ACC112 (cell line): ENCODE measurements around the gene RFLNA.

ENCODE experiments used
- H2AFZ ChIP-seq: fragments of 200-600 bp; sonication (generic); one replicate; pipeline ENCODE4 v1.6.0; 2017; ENCODE audit warnings: antibody characterized with exemption, low read length; ENCODE audit not compliant: unreplicated experiment
- H3K27ac ChIP-seq: fragments of 200-600 bp; sonication (generic); 2 replicates; pipeline ENCODE4 v1.5.1; 2014; ENCODE audit warnings: low read depth, mild to moderate bottlenecking, antibody characterized with exemption, low read length, moderate library complexity
- H3K27me3 ChIP-seq: fragments of 200-600 bp; sonication (generic); 2 replicates; pipeline ENCODE4 v1.6.1; 2014; ENCODE audit warnings: mild to moderate bottlenecking, antibody characterized with exemption, low read length, moderate library complexity, mixed read lengths; ENCODE audit not compliant: insufficient read depth
- H3K36me3 ChIP-seq: fragments of 200-600 bp; sonication (generic); 2 replicates; pipeline ENCODE4 v1.6.1; 2016; ENCODE audit warnings: mild to moderate bottlenecking, antibody characterized with exemption, low read length, moderate library complexity, mixed read lengths; ENCODE audit not compliant: insufficient read depth
- H3K4me1 ChIP-seq: fragments of 200-600 bp; sonication (generic); one replicate; pipeline ENCODE4 v1.6.1; 2016; ENCODE audit warnings: low read length, mixed read lengths; ENCODE audit not compliant: insufficient read depth, unreplicated experiment, control insufficient read depth
- H3K4me3 ChIP-seq: fragments of 200-600 bp; sonication (generic); 2 replicates; pipeline ENCODE4 v1.5.1; 2014; ENCODE audit warnings: mild to moderate bottlenecking, low read depth, low read length
- H3K79me2 ChIP-seq: fragments of 200-600 bp; sonication (generic); one replicate; pipeline ENCODE4 v1.6.0; 2016; ENCODE audit warnings: low read length; ENCODE audit not compliant: control insufficient read depth, unreplicated experiment, insufficient read depth

RFLNA gene

DNA sequence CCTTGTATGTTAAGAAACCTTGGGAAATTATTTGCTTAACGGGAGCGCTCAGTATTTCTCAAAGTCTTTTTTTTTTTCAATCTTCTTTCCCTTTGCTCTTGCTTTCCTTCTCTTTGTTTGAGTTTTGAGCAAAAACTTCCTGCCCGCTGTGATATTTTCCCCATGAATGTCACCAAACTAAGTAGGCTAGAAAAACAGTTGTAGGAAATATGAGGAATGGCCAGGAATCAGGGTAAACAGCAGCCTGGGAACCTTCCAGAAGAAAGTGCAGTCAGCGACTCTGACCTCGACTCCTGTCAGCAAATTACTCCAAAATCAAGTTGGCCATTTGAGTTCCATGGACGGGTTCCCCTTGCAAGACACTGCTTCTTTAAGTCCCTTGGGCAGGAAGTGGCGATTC, 11.6 kb upstream of the RFLNA start:
- Histone ChIP-seq H3K79me2 (no peaks in the 10 kb centered on the region), H3K36me3 (no peaks in the 10 kb centered on the region), H2AFZ (no peak overlapping the region), H3K4me3 (no peak overlapping the region), H3K27ac (no peak overlapping the region), H3K4me1 (no peaks in the 10 kb centered on the region), H3K27me3 (peaks cover 79% of the 10 kb centered on the region)

DNA sequence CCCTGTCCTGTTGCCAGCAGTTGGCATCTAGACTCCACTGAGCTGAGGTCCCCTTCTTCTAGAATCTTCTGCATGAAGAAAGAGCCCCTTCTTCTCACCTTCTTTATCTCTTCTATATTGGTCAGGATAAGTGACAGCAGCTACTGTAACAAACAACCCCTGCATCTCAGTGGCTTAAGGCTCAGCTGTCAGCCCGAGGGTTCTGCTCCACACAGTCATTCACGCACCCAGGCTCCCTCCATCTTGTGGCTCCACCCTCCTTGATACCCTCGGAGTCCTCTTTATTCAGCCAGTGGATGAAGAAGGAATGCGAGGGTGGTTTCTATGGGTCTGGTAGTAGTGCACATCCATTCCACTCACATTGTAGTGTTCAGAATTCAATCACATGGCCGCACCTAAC, 10.5 kb upstream of the RFLNA start:
- Histone ChIP-seq H3K79me2 (no peaks in the 10 kb centered on the region), H3K27ac (no peak overlapping the region), H2AFZ (no peak overlapping the region), H3K4me1 (no peaks in the 10 kb centered on the region), H3K4me3 (no peak overlapping the region), H3K27me3 (peaks cover 75% of the 10 kb centered on the region), H3K36me3 (no peaks in the 10 kb centered on the region)

DNA sequence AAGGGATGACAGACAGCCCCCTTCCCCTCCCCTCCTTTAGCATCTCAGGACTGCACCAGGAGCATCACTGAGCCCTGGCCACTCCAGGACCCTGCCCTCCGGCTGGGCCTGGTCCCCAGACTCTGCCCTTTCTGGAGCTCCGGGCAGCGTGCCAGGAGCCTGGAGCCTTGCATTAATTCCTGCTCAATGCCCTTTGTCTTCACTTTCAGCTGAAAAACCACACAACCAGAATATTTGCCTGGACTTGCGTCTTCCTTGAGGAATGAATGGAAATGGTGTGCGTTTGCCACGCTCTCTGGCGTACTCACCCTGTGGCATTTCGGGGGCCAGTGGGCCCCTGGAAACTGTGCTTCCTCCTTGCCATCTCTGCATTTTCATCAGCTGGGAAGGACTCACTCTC, 8.5 kb upstream of the RFLNA start:
- no peaks in the 10 kb centered on the region for H3K4me1 ChIP-seq
- no peaks in the 10 kb centered on the region for H3K79me2 ChIP-seq
- no peak overlapping the region for H3K4me3 ChIP-seq
- H2AFZ ChIP-seq, result no peak overlapping the region
- no peaks in the 10 kb centered on the region for H3K36me3 ChIP-seq
- peaks cover 54% of the 10 kb centered on the region for H3K27me3 ChIP-seq
- no peak overlapping the region for H3K27ac ChIP-seq

DNA sequence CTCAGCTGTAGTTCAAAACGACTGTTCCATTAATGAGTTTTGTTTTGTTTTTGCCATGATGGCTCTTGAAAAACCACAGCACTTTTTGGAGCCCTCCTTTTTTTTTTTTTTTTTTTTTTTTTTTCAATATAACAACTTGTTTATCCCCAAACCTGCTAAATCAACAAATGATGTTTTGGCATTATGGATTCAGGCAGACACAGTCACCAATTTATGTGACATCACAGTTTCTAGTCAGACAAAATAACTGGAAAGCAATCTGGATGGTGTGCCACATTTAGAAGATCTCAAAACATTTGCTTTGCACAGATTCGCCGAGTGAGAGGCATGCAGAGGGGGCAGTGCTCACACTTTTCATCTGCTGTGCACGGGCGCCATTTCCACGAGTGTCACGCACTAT, 7.9 kb upstream of the RFLNA start:
- Histone ChIP-seq H3K4me3 (no peak overlapping the region), H3K4me1 (no peaks in the 10 kb centered on the region), H3K27me3 (peaks cover 49% of the 10 kb centered on the region), H3K36me3 (no peaks in the 10 kb centered on the region), H2AFZ (no peak overlapping the region), H3K27ac (no peak overlapping the region), H3K79me2 (no peaks in the 10 kb centered on the region)

DNA sequence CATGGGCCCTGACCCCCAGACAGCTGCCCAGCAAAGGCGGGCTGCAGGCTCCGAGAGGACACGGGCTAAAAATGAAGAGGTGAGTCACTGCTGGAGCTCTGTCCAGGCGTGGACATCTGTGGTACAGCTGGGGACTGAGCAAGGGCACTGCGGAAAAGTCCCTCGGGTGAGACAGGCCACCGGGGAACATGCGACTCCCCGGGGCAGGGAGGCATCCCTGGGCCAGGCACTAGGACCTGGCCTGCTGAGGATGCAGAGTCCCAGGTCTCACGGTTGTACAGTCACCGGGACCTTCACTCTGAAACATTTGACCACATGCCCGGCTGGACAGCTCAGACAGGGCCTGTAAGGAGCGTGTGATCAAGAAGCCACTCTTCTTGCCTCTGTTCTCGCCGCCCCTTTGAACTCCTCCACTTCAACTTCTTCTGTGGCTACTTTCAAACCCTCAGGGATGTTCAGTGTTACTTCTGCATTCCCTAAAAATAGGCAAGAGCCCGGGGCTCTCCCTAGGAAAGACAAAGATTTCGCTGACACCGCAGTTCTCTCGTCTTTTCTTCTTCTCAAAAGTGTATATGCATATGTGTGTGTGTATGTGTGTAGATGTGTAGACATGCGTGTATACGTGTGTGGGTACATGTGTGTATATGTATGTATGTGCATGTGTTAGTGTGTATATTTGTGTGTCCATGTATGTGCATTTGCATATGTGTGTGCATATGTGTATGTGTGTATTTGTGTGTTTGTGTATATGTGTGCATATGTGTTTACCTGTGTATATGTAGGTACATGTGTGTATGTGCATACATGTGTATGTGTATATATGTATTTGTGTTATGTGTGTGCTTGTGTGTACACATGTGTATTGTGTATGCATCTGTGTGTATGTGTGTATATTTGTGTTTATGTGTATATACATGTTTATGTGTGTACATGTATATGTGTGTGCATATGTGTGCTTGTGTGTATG, 5.0 kb upstream of the RFLNA start:
- Histone ChIP-seq H3K27me3 (peaks cover 34% of the 10 kb centered on the region), H3K4me3 (no peak overlapping the region), H3K79me2 (no peaks in the 10 kb centered on the region), H2AFZ (no peak overlapping the region), H3K4me1 (no peaks in the 10 kb centered on the region), H3K27ac (no peak overlapping the region), H3K36me3 (no peaks in the 10 kb centered on the region)

DNA sequence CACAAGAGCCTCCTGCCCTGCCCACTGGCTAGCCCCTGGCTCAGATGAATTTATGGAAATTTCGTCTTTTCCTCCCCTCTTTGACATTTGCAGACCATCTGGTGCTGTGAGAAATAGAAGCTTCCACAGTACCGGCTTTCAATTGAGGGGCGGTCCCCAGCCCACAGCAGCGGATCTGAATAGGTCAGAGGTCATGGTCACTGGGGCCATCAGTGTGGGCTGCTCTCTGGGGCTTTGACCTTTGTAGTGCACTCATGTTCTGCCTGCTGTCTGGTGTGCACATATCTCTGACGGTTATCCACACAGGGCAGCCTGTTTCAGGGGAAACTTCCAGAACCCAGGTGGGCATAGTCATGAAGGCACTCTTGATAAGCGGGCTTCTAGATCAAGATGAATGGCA, 2.5 kb upstream of the RFLNA start:
- peaks cover 50% of the 10 kb centered on the region for H3K27me3 ChIP-seq
- H3K79me2 ChIP-seq, result no peaks in the 10 kb centered on the region
- H3K4me3 ChIP-seq, result no peak overlapping the region

DNA sequence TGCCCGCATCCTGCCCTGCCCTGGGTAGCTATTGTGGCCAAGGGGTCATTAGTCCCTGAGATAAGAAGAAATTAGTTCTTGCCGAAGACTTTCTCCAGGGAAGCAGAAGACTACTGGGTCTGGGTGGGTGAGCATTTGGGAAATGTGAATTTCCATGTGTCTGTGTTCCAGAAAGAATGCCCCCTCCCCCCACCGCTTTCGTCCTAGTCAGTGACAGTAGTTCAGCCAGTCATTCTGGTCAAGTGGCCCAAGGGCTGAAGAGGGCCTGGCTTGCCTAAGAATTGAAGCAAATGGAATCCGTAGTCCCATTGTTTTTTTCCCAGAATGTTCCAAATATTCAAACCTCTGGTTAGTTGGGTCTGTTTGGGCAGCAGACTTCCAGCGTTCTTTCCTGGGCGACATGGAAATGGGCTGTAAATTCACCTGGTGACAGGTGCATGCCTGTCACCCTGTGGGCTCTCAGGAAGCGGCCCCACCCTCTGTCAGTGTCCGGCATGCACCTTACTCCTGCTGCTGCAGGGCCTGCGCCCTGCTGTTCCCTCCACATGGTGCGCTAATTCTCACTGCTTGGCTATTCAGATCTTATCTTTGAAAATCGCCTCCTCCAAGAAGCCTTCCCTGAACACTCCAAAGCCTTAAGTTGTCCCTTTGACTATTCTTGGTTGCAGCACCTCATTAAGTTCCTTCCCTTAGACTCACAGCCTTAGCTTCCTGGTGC, 1.4 kb upstream of the RFLNA start:
- peaks cover 2% of the 10 kb centered on the region for H3K4me1 ChIP-seq
- peaks cover 42% of the 10 kb centered on the region for H3K27me3 ChIP-seq
- no peak overlapping the region for H3K4me3 ChIP-seq
- no peak overlapping the region for H2AFZ ChIP-seq
- H3K27ac ChIP-seq, result no peak overlapping the region
- H3K79me2 ChIP-seq, result no peaks in the 10 kb centered on the region
- H3K36me3 ChIP-seq, result no peaks in the 10 kb centered on the region

More for the DNA sequence above, 2.5 kb upstream of the RFLNA start:
- H3K27ac ChIP-seq, result no peak overlapping the region
- H3K36me3 ChIP-seq, result no peaks in the 10 kb centered on the region
- H2AFZ ChIP-seq, result no peak overlapping the region
- peaks cover 2% of the 10 kb centered on the region for H3K4me1 ChIP-seq

DNA sequence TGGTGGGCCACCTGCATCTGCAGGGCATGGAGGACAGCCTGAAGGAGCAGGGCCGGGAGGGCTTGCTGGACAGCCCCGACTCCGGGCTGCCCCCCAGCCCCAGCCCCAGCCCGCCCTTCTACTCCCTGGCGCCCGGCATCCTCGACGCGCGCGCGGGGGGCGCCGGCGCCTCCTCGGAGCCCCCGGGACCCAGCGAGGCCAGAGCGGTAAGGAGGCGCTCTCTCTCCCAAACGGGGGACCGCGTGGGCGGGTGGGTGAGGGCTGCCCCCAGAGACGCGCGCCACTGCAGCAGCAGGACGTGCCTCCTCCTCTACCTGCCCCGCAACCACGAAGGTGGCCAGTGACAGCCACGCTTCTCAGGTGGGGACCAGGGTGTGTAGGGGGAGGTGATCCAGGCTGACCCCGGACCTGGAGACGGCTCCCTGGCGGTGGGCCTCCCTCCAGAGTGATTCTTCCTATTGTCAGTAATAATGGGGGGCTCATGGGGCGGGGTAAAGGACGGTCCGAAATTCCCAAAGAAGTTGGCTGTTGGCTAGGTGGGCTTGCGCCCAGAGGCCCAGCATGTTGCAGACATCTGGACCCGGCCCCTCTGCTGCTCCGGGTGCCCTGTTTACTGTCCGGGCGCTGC, 652 bp downstream of the RFLNA start:
- peaks cover 38% of the 10 kb centered on the region for H3K27me3 ChIP-seq
- H3K4me3 ChIP-seq, result peak overlapping the region; percentile 65
- H3K36me3 ChIP-seq, result no peaks in the 10 kb centered on the region
- no peak overlapping the region for H3K27ac ChIP-seq
- peaks cover 2% of the 10 kb centered on the region for H3K4me1 ChIP-seq
- H2AFZ ChIP-seq, result no peak overlapping the region
- no peaks in the 10 kb centered on the region for H3K79me2 ChIP-seq

DNA sequence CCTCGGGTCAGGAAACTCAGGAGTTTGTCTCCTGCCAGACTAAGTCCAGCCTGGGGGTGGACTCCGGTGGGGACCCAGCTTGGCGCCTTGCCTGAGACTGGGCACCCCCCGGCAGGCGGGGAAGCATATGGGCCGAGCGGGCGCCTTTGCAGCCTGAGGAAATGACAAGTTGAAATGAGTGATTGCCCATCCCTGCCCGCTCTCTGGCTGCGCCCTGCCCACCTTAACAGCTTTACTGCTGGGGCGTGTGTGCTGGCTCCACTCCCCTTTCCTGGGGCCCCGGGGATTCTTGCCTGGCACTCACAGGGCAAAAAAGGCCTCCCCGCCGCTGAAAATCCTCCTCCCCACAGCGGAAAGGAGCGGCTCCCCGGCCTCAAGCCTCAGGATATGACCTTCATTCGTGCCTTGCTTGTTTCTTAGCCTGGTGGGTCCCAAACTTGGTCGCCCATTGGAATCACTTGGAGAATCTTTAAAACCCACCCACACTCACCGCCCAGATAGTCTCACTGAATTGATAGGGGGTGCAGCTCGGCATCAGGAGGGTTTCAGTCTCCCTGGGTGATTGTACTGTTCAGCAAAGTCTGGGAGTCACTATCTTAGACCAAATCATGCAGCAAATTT, 1.5 kb downstream of the RFLNA start:
- H3K27me3 ChIP-seq, result peaks cover 38% of the 10 kb centered on the region
- no peak overlapping the region for H3K4me3 ChIP-seq
- H2AFZ ChIP-seq, result no peak overlapping the region
- H3K27ac ChIP-seq, result no peak overlapping the region
- H3K4me1 ChIP-seq, result peaks cover 2% of the 10 kb centered on the region
- no peaks in the 10 kb centered on the region for H3K79me2 ChIP-seq
- H3K36me3 ChIP-seq, result no peaks in the 10 kb centered on the region

DNA sequence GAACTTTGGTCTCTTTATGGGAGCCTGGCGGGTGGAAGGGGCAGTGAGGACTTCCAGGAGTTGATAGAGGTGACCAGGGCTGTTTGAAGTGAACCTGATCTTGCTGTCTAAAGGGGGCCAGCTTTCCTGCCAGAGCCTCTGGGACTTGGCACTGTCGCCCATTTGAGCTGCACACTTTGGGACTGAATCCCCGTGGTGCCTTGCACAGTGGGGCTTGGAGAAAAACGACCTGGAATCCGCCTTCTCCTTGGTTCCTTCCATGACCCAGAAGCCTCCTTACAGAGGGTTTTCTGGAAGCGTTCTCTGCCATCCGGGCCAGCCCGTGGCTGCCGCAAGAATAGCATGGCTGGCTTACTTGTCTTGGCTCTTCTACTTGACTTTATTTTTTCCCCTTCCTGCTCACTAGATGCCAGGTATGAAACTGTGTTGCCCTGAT, 2.0 kb downstream of the RFLNA start:
- peaks cover 38% of the 10 kb centered on the region for H3K27me3 ChIP-seq
- no peak overlapping the region for H2AFZ ChIP-seq
- H3K4me1 ChIP-seq, result peaks cover 2% of the 10 kb centered on the region
- H3K79me2 ChIP-seq, result no peaks in the 10 kb centered on the region
- H3K36me3 ChIP-seq, result no peaks in the 10 kb centered on the region
- H3K4me3 ChIP-seq, result no peak overlapping the region
- H3K27ac ChIP-seq, result no peak overlapping the region
